OCI-LY3 (cell line): ENCODE measurements around the gene LARGE1.

Experiments used
- H2AFZ ChIP-seq: fragments of 200-600, 300-600 bp; shearing (Covaris generic); 2 replicates; pipeline ENCODE4 v1.6.0; 2014; ENCODE audit warnings: antibody characterized with exemption, low read depth, low read length
- H3K27ac ChIP-seq: fragments of 200-600, 300-600 bp; sonication (generic); 2 replicates; pipeline ENCODE4 v1.5.1; 2014; ENCODE audit warnings: mild to moderate bottlenecking, low read length, moderate library complexity, mixed read lengths
- H3K27me3 ChIP-seq: fragments of 200-600, 300-600 bp; sonication (generic); 2 replicates; pipeline ENCODE4 v1.6.1; 2014; ENCODE audit warnings: low read depth, low read length, mixed read lengths
- H3K36me3 ChIP-seq: fragments of 200-600, 300-600 bp; sonication (generic); replicated peaks from 2 replicates; pipeline ENCODE3; 2014; ENCODE audit warnings: low read depth, low read length, mixed read lengths
- H3K4me1 ChIP-seq: fragments of 300-600, 200-600 bp; sonication (generic); 2 replicates; pipeline ENCODE4 v1.6.1; 2014; ENCODE audit warnings: low read length, mixed read lengths
- H3K4me2 ChIP-seq: fragments of 200-600, 300-600 bp; sonication (generic); 2 replicates; pipeline ENCODE4 v1.6.1; 2014; ENCODE audit warnings: low read length, mixed read lengths
- H3K4me3 ChIP-seq: fragments of 300-600, 200-600 bp; sonication (generic); 2 replicates; pipeline ENCODE4 v1.5.1; 2014; ENCODE audit warnings: antibody characterized with exemption, mild to moderate bottlenecking, low read length, moderate library complexity
- H3K79me2 ChIP-seq: fragments of 300-600, 200-600 bp; shearing (Covaris generic); 2 replicates; pipeline ENCODE4 v1.6.1; 2014; ENCODE audit warnings: mild to moderate bottlenecking, low read length, mixed read lengths
- H3K9ac ChIP-seq: fragments of 300-600, 200-600 bp; shearing (Covaris generic); 2 replicates; pipeline ENCODE4 v1.6.0; 2014; ENCODE audit warnings: mild to moderate bottlenecking, low read length, moderate library complexity
- H3K9me3 ChIP-seq: fragments of 200-600, 300-600 bp; shearing (Covaris generic); 2 replicates; pipeline ENCODE4 v1.6.1; 2014; ENCODE audit warnings: low read length, mixed read lengths; ENCODE audit not compliant: insufficient read depth
- H4K20me1 ChIP-seq: fragments of 200-600, 300-600 bp; sonication (generic); 2 replicates; pipeline ENCODE4 v1.6.1; 2016; ENCODE audit warnings: low read length, mixed read lengths; ENCODE audit not compliant: insufficient read depth
- CTCF ChIP-seq: fragments of 200-600, 300-600 bp; sonication (generic); IDR thresholded peaks from 2 replicates; pipeline ENCODE4 v1.5.1; 2014; ENCODE audit warnings: antibody characterized with exemption, low read length, low read depth
- EZH2phosphoT487 ChIP-seq: fragments of 200-600 bp; shearing (Covaris generic); IDR thresholded peaks from 2 replicates; pipeline ENCODE4 v1.6.1; 2018; ENCODE audit warnings: antibody characterized with exemption, mixed run types, low read depth

LARGE1 gene

GRCh38 chr22:33707581-33707980 lies 212.7 kb downstream of the LARGE1 start:
- H3K36me3 ChIP-seq = peaks cover 21% of the 10 kb centered on the region

GRCh38 chr22:33706100-33706499 lies 214.2 kb downstream of the LARGE1 start:
- Histone ChIP-seq H3K9ac (no peak overlapping the region), H3K27me3 (no peaks in the 10 kb centered on the region), H3K4me3 (no peak overlapping the region), H3K4me2 (no peak overlapping the region), H2AFZ (no peak overlapping the region), H3K9me3 (no peaks in the 10 kb centered on the region), H3K36me3 (peaks cover 17% of the 10 kb centered on the region), H3K79me2 (0 out of 2 replicates have a peak, but pooled peaks cover 8% of the 10 kb centered on the region), H3K27ac (no peak overlapping the region), H4K20me1 (peaks cover 21% of the 10 kb centered on the region), H3K4me1 (no peaks in the 10 kb centered on the region)
- TF ChIP-seq CTCF = no peak

More at GRCh38 chr22:33707581-33707980, 212.7 kb downstream of the LARGE1 start:
- Histone ChIP-seq H3K4me3 (no peak overlapping the region), H3K4me2 (no peak overlapping the region), H3K9me3 (no peaks in the 10 kb centered on the region), H4K20me1 (peaks cover 17% of the 10 kb centered on the region), H3K9ac (no peak overlapping the region), H2AFZ (no peak overlapping the region), H3K79me2 (0 out of 2 replicates have a peak, but pooled peaks cover 8% of the 10 kb centered on the region), H3K4me1 (no peaks in the 10 kb centered on the region), H3K27ac (no peak overlapping the region), H3K27me3 (no peaks in the 10 kb centered on the region)
- no peak for TF ChIP-seq EZH2phosphoT487
- TF ChIP-seq CTCF = no peak

GRCh38 chr22:33699176-33699575 lies 221.1 kb downstream of the LARGE1 start:
- Histone ChIP-seq H3K36me3 (peaks cover 16% of the 10 kb centered on the region), H3K79me2 (no peaks in the 10 kb centered on the region), H3K4me2 (no peak overlapping the region), H3K4me3 (no peak overlapping the region), H3K27me3 (no peaks in the 10 kb centered on the region), H3K9ac (no peak overlapping the region), H2AFZ (no peak overlapping the region), H3K9me3 (no peaks in the 10 kb centered on the region), H3K27ac (no peak overlapping the region), H4K20me1 (0 out of 2 replicates have a peak, but pooled peaks cover 9% of the 10 kb centered on the region), H3K4me1 (no peaks in the 10 kb centered on the region)
- no peak for TF ChIP-seq CTCF
- TF ChIP-seq EZH2phosphoT487 = no peak

- Histone ChIP-seq H3K9ac (no peak overlapping the region), H2AFZ (no peak overlapping the region), H3K4me2 (no peak overlapping the region), H4K20me1 (0 out of 2 replicates have a peak, but pooled peaks cover 9% of the 10 kb centered on the region), H3K4me3 (no peak overlapping the region), H3K9me3 (no peaks in the 10 kb centered on the region), H3K27me3 (no peaks in the 10 kb centered on the region), H3K36me3 (peaks cover 11% of the 10 kb centered on the region), H3K27ac (no peak overlapping the region), H3K79me2 (no peaks in the 10 kb centered on the region; the same call in 1 of the 2 replicates), H3K4me1 (no peaks in the 10 kb centered on the region)
- TF ChIP-seq CTCF (no peak), EZH2phosphoT487 (no peak)
These were observed 222.6 kb downstream of the LARGE1 start for GRCh38 chr22:33697640-33698039.
